ENCODE data around the gene TRIP12.

TRIP12 gene

GRCh38 chr2:229733611-229734245, 188.1 kb downstream of the TRIP12 start:
- H3K9me2 ChIP-seq (replicated peaks; ENCODE audit: insufficient read depth, low read length), result no peaks in the 10 kb centered on the region
- no peak overlapping the region for H3K27ac ChIP-seq (ENCODE audit: low read depth, low read length)
- H3K79me2 ChIP-seq (ENCODE audit: insufficient read depth, low read length), result no peaks in the 10 kb centered on the region
- H3K9me3 ChIP-seq (ENCODE audit: insufficient read depth, low read length), result peaks cover 13% of the 10 kb centered on the region; the same call in 1 of the 2 replicates
- no peak for TF ChIP-seq CTCF (IDR thresholded peaks at IDR 0.05; ENCODE audit: insufficient read depth, low read length, poor library complexity, severe bottlenecking)
- no peak for TF ChIP-seq EZH2phosphoT487 (conservative IDR thresholded peaks at IDR 0.05; ENCODE audit: low read length)
- H3K4me3 ChIP-seq (ENCODE audit: insufficient read depth, low read length, poor library complexity, severe bottlenecking), result no peak overlapping the region
- no peak overlapping the region for H3K9ac ChIP-seq (ENCODE audit: low read length)
- H4K20me1 ChIP-seq (ENCODE audit: low read depth, low read length), result no peaks in the 10 kb centered on the region
- H3K4me2 ChIP-seq (ENCODE audit: low read depth, low read length, poor library complexity, severe bottlenecking), result no peak overlapping the region
- no peak overlapping the region for H2AFZ ChIP-seq (ENCODE audit: low read depth, low read length, severe bottlenecking)
- no peaks in the 10 kb centered on the region for H3K27me3 ChIP-seq (ENCODE audit: low read length)
- no peaks in the 10 kb centered on the region for H3F3A ChIP-seq (ENCODE audit: insufficient read depth)
- H3K36me3 ChIP-seq (ENCODE audit: low read length), result no peaks in the 10 kb centered on the region

GRCh38 chr2:229732897-229733296, 188.9 kb downstream of the TRIP12 start:
- H3K27me3 ChIP-seq (ENCODE audit: low read length), result no peaks in the 10 kb centered on the region
- no peaks in the 10 kb centered on the region for H3K79me2 ChIP-seq (ENCODE audit: insufficient read depth, low read length)
- no peak overlapping the region for H3K27ac ChIP-seq (ENCODE audit: low read depth, low read length)
- H3K9me3 ChIP-seq (ENCODE audit: insufficient read depth, low read length), result peaks cover 8% of the 10 kb centered on the region; the same call in 1 of the 2 replicates
- no peaks in the 10 kb centered on the region for H3K9me2 ChIP-seq (replicated peaks; ENCODE audit: insufficient read depth, low read length)
- TF ChIP-seq CTCF (IDR thresholded peaks at IDR 0.05; ENCODE audit: insufficient read depth, low read length, poor library complexity, severe bottlenecking) (no peak), EZH2phosphoT487 (conservative IDR thresholded peaks at IDR 0.05; ENCODE audit: low read length) (no peak)
- H4K20me1 ChIP-seq (ENCODE audit: low read depth, low read length), result no peaks in the 10 kb centered on the region
- no peak overlapping the region for H2AFZ ChIP-seq (ENCODE audit: low read depth, low read length, severe bottlenecking)
- no peak overlapping the region for H3K4me2 ChIP-seq (ENCODE audit: low read depth, low read length, poor library complexity, severe bottlenecking)
- no peaks in the 10 kb centered on the region for H3F3A ChIP-seq (ENCODE audit: insufficient read depth)
- H3K9ac ChIP-seq (ENCODE audit: low read length), result no peak overlapping the region
- H3K4me3 ChIP-seq (ENCODE audit: insufficient read depth, low read length, poor library complexity, severe bottlenecking), result no peak overlapping the region
- H3K36me3 ChIP-seq (ENCODE audit: low read length), result no peaks in the 10 kb centered on the region

GRCh38 chr2:229731916-229732315, 189.9 kb downstream of the TRIP12 start:
- H3K79me2 ChIP-seq (ENCODE audit: insufficient read depth, low read length), result no peaks in the 10 kb centered on the region
- no peaks in the 10 kb centered on the region for H3K36me3 ChIP-seq (ENCODE audit: low read length)
- no peaks in the 10 kb centered on the region for H3K9me3 ChIP-seq (ENCODE audit: insufficient read depth, low read length)
- H3K9me2 ChIP-seq (replicated peaks; ENCODE audit: insufficient read depth, low read length), result no peaks in the 10 kb centered on the region
- no peak overlapping the region for H3K4me2 ChIP-seq (ENCODE audit: low read depth, low read length, poor library complexity, severe bottlenecking)
- H3K27me3 ChIP-seq (ENCODE audit: low read length), result no peaks in the 10 kb centered on the region
- H2AFZ ChIP-seq (ENCODE audit: low read depth, low read length, severe bottlenecking), result no peak overlapping the region
- no peaks in the 10 kb centered on the region for H3F3A ChIP-seq (ENCODE audit: insufficient read depth)
- H3K9ac ChIP-seq (ENCODE audit: low read length), result no peak overlapping the region
- no peaks in the 10 kb centered on the region for H4K20me1 ChIP-seq (ENCODE audit: low read depth, low read length)
- TF ChIP-seq EZH2phosphoT487 (conservative IDR thresholded peaks at IDR 0.05; ENCODE audit: low read length), result no peak
- TF ChIP-seq CTCF (IDR thresholded peaks at IDR 0.05; ENCODE audit: insufficient read depth, low read length, poor library complexity, severe bottlenecking), result no peak
- H3K27ac ChIP-seq (ENCODE audit: low read depth, low read length), result no peak overlapping the region
- no peak overlapping the region for H3K4me3 ChIP-seq (ENCODE audit: insufficient read depth, low read length, poor library complexity, severe bottlenecking)
